HG02759 (cell line): ENCODE results near the gene CAMK2A.

Experiments used
- ATAC-seq: cut with Tn5 transposase; IDR thresholded peaks from one replicate; pipeline ENCODE4 v1.9.1; 2021; ENCODE audit warnings: mild to moderate bottlenecking, moderate library complexity; ENCODE audit not compliant: unreplicated experiment

The CAMK2A gene

GRCh38 chr5:150301901-150302300 lies 12.3 kb upstream of the CAMK2A start:
- ATAC-seq = no peak

GRCh38 chr5:150301170-150301505 lies 11.6 kb upstream of the CAMK2A start:
- no peak for ATAC-seq

- ATAC-seq = no peak
These were observed 11.1 kb upstream of the CAMK2A start for GRCh38 chr5:150300496-150301169.

- no peak for ATAC-seq
These were observed 10.2 kb upstream of the CAMK2A start for GRCh38 chr5:150299571-150300327.

GRCh38 chr5:150298701-150299451 lies 9.3 kb upstream of the CAMK2A start:
- no peak for ATAC-seq

- no peak for ATAC-seq
These were observed 8.5 kb upstream of the CAMK2A start for GRCh38 chr5:150297934-150298595.

GRCh38 chr5:150297236-150297890 lies 7.8 kb upstream of the CAMK2A start:
- no peak for ATAC-seq

GRCh38 chr5:150296496-150296895 lies 6.9 kb upstream of the CAMK2A start:
- ATAC-seq = no peak

- no peak for ATAC-seq
These were observed 6.3 kb upstream of the CAMK2A start for GRCh38 chr5:150295741-150296486.

GRCh38 chr5:150295172-150295634 lies 5.6 kb upstream of the CAMK2A start:
- no peak for ATAC-seq

GRCh38 chr5:150294551-150295071 lies 5.0 kb upstream of the CAMK2A start:
- no peak for ATAC-seq

GRCh38 chr5:150293091-150293941 lies 3.7 kb upstream of the CAMK2A start:
- ATAC-seq = no peak

- ATAC-seq = no peak
These were observed 2.1 kb upstream of the CAMK2A start for GRCh38 chr5:150291388-150292385.

- no peak for ATAC-seq
These were observed 782 bp downstream of the CAMK2A start for GRCh38 chr5:150288791-150289190.

GRCh38 chr5:150288361-150288760 lies 1.2 kb downstream of the CAMK2A start:
- ATAC-seq = no peak

GRCh38 chr5:150286820-150287219 lies 2.8 kb downstream of the CAMK2A start:
- ATAC-seq = no peak

- ATAC-seq = no peak
These were observed 4.5 kb downstream of the CAMK2A start for GRCh38 chr5:150285114-150285513.

GRCh38 chr5:150284311-150284710 lies 5.3 kb downstream of the CAMK2A start:
- ATAC-seq = no peak
